GM23338 (cell line): ENCODE measurements around the gene ETV1.

ENCODE experiments used
- CTCF ChIP-seq, 2 experiments: fragments of 200-600 bp in 1 of 2; sonication (generic) in 1 of 2; conservative IDR thresholded peaks; 2 replicates each; pipeline versions ENCODE4 v1.5.1 to v1.6.1; 2016 to 2017; ENCODE audit warnings: antibody characterized with exemption in 2 of 2, low read depth in 2 of 2, mild to moderate bottlenecking in 2 of 2, moderate library complexity in 1 of 2
- ETS1 ChIP-seq: IDR thresholded peaks from 2 replicates; pipeline ENCODE4 v1.6.1; 2016; ENCODE audit warnings: antibody characterized with exemption
- EZH2 ChIP-seq: fragments of 200-600 bp; sonication (generic); IDR thresholded peaks from one replicate; pipeline ENCODE4 v1.8.0; 2017; ENCODE audit warnings: antibody characterized with exemption, mild to moderate bottlenecking, low read depth; ENCODE audit not compliant: unreplicated experiment
- EZH2phosphoT487 ChIP-seq: fragments of 200-600 bp; sonication (generic); IDR thresholded peaks from one replicate; pipeline ENCODE4 v1.8.1; 2018; ENCODE audit warnings: antibody characterized with exemption; ENCODE audit not compliant: unreplicated experiment
- POLR2AphosphoS5 ChIP-seq: IDR thresholded peaks from 2 replicates; pipeline ENCODE4 v1.6.1; 2016; ENCODE audit warnings: antibody characterized with exemption, low read depth
- REST ChIP-seq: IDR thresholded peaks from one replicate; pipeline ENCODE4 v1.6.1; 2018; ENCODE audit warnings: antibody characterized with exemption; ENCODE audit not compliant: unreplicated experiment
- STAT1 ChIP-seq: IDR thresholded peaks from one replicate; pipeline ENCODE4 v1.6.1; 2016; ENCODE audit warnings: antibody characterized with exemption; ENCODE audit not compliant: unreplicated experiment

GRCh38 chr7:13872709-13873108, 116.8 kb downstream of the ETV1 start:
- TF ChIP-seq CTCF (conservative IDR thresholded peaks at IDR 0.05; ENCODE audit: low read depth in 2 of 2) (no peak), EZH2 (no peak), POLR2AphosphoS5 (no peak), STAT1 (no peak), REST (no peak), ETS1 (no peak), EZH2phosphoT487 (no peak)
